Measurements from ENCODE around the gene PRPF6.

PRPF6 gene

DNA sequence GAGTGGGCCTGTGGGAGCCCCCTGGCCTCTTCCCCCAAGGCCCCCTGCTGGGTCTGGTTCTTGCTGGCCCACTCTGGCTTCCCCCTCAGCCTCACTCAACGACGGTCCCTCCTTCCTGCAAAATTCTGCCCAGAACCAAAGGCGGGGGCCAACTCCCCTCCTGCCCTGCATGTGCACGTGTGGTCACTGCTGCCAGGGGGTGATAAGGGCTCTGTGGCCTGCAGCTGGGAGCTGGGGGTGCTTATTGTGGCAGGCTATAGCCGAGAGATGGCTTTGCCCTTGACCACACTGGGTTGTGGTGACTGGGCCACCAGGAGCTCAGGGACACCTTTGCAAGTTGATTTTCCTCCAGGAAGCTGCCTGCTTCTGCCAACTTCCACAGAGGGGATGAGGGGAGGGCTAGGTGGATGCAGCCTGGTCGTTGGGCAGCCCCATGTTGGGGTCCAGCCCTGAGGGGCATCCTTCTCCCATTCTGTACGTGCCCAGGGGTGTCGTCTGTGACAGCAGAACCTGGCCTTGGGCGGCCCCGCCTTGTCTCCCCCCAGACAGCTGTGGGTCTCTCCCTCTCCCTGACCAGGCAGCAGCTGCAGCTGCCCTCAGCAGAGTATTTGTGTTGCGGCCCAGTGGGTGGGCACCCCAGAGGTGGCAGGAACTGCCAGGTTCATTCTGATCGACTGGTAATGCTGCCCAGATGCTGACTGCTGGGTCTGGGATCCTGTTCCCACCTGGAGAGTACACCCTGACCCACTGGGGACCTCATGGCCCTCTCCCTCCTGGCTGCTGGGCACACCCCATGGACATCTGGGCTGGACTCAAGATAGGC, 87.7 kb downstream of the PRPF6 start:
- no peak for DNase-seq

GRCh38 chr20:64069209-64069613, 88.3 kb downstream of the PRPF6 start:
- no peak for DNase-seq

DNA sequence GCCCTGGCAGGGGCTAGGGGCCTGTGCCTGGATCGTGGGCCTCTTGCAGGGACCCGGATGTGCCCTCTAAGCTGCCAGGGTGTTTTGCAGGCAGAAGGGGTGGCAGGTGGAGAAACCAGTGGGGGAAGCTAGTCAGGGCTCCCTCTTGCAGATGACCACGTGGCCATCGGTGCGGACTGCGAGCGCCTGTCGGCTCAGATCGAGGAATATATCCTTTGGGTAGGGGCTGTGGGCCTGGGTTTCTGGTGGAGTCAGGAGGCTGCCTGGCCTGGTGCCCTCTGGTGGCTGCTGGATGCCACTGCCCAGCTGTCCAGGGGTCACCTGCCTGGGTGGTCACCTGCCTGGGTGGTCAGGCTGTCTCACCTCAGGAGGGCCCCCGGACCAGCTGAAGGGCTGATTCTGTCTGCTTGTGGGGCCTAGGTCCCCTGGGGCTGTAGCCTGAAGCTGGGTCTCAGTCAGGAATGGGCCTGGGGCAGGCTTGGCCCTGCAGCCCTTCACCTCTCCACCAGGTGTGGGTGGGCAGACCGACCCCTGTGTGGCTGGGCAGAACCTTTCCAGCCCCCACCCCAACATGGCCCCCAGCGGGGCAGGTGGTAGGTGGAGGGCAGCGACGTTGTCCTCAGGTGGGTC, 88.8 kb downstream of the PRPF6 start:
- peak; percentile 65 for DNase-seq

- DNase-seq, result no peak
Observed at GRCh38 chr20:64070244-64070993, 89.5 kb downstream of the PRPF6 start.

DNA sequence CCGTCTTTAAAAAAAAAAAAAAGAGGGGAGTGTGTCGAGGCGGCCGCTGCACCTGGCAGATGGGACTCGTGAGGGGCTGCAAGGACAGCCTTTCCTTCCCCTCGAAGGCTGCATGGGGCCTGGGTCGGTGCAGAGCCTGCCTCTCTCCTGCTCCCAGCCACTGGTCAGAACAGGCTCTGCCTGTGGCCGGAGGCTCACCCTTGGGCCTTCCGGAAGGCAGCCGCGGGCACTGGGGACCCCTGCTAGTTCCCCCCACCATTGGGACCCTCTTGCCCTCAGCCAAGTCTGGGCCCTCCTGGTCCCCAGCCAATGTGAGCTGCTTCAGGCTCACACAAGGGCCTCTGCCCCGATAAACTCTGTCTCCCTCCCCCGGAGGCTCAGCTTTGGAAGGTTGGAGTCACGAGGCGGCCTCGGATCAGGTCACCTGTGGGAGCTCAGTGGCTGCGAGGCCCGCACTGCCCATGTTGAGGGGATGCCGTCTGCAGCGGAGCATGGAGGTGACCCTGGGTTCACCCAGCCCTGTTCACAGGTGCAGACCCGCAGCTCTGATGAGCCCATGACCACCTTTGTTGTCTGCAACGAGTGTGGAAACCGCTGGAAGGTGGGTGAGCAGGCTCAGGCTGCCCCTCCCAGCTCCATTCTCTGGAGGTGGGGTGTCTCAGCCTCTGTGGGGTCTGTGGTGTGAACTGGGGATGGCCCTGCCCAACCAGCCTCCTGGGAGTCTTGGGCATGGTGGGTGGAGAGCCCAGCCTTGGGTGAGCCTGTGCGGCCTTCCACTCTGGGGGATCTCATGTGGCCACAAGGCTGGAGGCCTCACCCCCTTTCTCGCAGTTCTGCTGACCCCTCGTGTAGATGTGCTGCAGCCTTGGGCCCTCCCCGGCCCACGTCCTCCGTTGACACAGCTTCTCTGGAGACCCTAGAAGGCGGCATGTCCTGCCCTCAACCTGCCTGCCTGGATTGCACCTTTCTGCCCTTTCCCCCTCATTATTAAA, 90.7 kb downstream of the PRPF6 start:
- no peak for DNase-seq

DNA sequence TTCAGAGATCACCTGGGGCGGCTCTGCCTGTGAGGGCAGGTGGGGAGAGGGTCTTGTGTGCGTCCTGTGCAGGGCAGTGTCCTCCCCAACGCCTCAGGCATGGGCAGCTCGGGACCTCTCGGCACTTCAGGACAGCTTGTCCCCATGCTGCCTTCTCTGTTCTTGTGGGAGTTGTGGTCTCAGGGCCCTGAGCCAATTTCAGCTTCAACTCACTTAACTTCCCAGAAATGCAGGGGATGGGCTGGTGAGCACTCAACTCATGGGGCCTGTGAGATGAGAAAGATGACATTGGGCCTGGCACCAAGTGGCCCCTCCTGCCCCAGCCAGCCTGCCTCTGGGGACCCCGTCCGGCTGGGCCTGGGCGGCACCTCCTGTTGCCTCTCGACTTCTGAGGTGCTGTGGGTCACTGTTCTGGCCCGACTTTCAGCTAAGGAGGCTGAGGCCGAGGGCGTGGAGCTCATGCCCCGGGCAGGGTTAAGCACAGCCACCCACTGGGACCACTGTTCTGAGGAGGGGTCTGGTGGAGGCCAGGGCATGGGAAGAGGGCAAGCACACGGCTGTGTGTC, 91.6 kb downstream of the PRPF6 start:
- DNase-seq, result no peak

GRCh38 chr20:64073476-64074183, 92.7 kb downstream of the PRPF6 start:
- DNase-seq, result no peak

GRCh38 chr20:64074184-64074789, 93.4 kb downstream of the PRPF6 start:
- no peak for DNase-seq

- DNase-seq, result no peak
Observed at GRCh38 chr20:64074963-64075362, 94.0 kb downstream of the PRPF6 start.

DNA sequence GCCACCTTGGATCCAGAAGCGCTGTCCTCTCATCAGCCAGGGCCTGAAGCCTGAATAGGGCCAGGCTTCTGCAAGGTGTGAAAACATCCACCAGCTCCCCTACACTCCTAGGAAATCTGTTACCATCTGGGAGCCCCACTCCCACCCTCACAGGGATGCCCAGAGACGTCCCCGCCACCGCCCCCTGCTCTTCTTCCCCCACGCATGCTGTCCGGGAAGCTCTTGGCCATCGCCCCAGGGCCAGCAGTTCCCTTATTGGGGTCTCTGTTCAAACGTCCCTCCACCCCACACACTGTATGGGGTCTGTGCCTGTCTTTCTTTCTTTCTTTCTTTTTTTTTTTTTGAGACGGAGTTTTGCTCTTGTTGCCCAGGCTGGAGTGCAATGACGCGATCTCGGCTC, 94.6 kb downstream of the PRPF6 start:
- no peak for DNase-seq

DNA sequence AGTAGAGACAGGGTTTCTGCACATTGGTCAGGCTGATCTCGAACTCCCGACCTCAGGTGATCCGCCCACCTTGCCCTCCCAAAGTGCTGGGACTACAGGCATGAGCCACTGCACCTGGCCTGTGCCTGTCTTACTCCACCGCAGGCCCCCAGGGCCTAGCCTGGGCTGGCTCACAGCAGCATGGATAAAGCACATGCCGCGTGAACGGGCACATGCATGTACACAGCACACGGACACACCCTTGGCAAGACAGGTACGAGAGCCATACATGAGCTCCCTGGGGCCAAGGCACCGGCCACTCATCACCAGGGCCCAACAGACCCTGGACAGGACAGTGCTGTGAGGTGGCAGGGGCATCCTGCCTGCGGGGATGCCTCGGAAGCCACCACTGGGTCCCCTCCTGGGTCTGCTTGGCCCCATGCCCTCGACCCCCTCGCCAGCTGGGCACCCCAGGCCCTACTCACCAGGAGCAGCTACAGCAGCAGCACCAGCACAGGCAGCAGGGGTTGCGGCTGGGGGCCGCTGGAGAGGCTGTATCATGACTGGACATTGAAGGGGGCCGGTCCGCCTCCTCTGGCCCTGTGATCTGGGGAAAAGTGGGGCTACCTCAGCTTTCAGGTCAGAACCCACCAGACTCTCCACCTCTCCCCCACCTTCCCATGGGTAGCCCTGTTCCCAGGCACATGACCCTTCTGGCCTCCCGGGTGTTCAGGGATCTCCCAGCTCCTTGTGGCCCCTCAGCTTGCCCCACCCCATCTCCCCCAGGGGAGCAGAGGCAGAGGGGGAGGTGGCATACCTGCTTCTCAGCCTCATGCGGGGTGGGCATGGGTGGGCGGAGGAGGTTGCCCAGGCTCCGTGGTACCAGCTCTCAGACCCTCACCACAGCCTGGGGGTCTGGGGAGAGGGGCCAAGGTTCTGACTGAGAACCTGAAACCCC, 95.4 kb downstream of the PRPF6 start:
- DNase-seq, result no peak

DNA sequence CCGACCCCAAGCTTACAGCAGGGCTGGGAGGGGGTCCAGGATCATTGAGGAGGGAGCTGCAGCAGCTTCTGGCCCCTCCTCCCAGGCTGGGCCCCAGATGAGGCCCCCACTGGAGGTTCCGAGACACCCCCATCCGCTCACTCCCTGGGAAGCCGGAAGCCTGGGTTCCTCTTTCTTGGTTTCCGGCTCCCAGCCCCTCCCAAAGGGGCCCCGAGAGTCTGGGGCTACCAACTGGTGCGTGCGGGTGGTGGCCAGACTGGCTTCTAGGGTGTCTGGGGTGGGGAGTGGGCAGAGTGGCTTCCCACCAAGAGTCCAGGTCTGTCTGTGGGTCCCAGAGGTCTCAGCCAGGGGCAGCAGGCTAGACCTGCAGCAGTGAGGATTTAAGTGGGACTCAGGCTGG, 96.2 kb downstream of the PRPF6 start:
- no peak for DNase-seq

GRCh38 chr20:64077541-64077875, 96.6 kb downstream of the PRPF6 start:
- no peak for DNase-seq

DNA sequence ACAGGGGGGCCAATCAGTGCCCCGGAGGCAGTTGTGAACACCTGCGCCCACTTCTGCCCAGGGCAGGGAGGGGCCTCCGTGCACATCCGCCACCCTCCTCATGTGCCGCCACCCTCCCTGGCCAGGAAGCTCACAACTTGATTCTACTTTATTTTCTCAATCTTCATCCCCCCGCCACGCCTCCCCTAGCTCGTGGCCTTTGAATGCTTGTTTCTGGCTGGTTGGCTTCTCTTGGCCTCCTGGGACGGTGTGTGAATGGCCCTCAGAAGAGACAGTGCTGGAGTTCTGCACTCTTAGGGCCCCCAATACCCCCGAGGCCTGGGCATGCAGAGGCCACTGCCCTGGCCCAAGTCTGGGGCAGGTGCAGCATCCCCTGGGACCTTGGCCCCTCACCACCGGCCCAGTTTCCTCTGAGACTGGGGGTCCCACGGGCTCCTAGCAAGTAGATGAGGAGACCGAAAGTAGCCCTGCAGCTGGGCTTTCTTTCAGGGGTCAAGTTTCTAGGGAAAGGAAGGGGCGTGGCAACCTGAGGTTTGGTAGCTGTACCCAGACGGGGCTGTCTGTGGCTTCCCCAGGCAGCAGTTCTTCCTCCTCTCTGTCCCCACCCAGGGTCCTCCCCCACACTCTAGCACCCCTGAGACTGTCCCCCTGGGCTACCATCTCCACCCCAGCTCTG, 97.1 kb downstream of the PRPF6 start:
- DNase-seq, result no peak

GRCh38 chr20:64078934-64079272, 98.0 kb downstream of the PRPF6 start:
- DNase-seq, result no peak

GRCh38 chr20:64079273-64080012, 98.5 kb downstream of the PRPF6 start, which contains the start of gene RGS19:
Gene RGS19 (minus strand): TSS chr20:64079518. CDS start chr20:64076886, 2,632 bp downstream.
- DNase-seq, result peak; percentile 87

DNA sequence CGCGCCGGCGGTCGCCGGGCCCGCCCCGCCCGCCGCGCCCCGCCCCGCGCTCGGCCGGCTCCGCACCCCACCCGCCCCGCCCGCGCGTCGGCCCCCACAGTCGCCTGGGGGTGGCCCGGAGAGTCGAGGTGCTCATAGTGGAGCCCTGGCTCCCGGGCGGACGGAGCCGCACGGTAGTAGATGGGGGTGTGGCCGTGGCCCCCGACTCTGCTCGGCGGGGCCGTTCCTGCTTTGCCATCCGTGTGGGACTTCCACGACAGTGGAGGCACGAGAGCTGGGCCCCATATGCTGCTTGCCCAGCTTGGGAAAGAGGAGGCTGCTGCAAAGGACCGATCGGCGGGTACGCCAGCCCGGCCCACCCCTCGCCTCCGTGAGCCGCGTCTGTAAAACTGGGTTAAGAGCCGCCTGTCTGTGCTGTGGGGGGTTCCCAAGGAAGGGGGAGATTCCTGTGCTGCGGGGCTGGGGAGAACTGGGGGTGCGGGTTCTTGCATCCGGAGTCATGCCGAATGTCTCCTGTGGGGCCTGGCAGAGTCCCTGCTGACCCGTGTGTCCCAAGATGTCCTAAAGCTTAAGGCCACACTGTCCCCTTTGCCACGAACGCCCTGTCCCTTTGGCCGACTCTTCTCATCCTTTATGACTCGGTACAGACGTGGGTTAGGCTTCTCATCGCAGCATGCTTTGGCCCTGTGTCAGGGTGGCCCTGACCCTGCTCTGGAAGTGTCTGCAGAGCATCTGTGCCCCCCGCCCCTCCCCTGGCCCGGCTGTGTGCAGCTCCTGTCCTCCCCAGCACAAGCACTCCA, 99.3 kb downstream of the PRPF6 start, which contains the start of gene OPRL1:
OPRL1 (plus strand) TSS at position 70 of the 800 bp plus-strand sequence. CDS start 12,639 bp downstream, outside the sequence.
- DNase-seq, result peak; percentile 71

Measured in DMS53 (cell line).